GM19397 (cell line): ENCODE measurements around the gene TAGLN3.

ENCODE experiments used
- ATAC-seq: cut with Tn5 transposase; IDR thresholded peaks from one replicate; pipeline ENCODE4 v1.9.1; 2021; ENCODE audit warnings: mild to moderate bottlenecking, moderate library complexity; ENCODE audit not compliant: unreplicated experiment

Gene TAGLN3

GRCh38 chr3:112043621-112044201 is 45.0 kb downstream of the TAGLN3 start:
- ATAC-seq, result peak; percentile 85

- ATAC-seq, result no peak
Observed at GRCh38 chr3:112046599-112046998, 47.9 kb downstream of the TAGLN3 start.

GRCh38 chr3:112047264-112047663 is 48.5 kb downstream of the TAGLN3 start:
- ATAC-seq, result no peak

GRCh38 chr3:112048911-112049310 is 50.2 kb downstream of the TAGLN3 start:
- ATAC-seq, result no peak

- ATAC-seq, result no peak
Observed at GRCh38 chr3:112053229-112053628, 54.5 kb downstream of the TAGLN3 start.

GRCh38 chr3:112056451-112056929 is 57.8 kb downstream of the TAGLN3 start:
- no peak for ATAC-seq

GRCh38 chr3:112059497-112059896 is 60.8 kb downstream of the TAGLN3 start:
- no peak for ATAC-seq

- no peak for ATAC-seq
Observed at GRCh38 chr3:112061152-112061551, 62.4 kb downstream of the TAGLN3 start.
